Mammary epithelial cell (primary cell): ENCODE data around the gene CNTNAP3B.
"Not testable (repeated sequence)": the region's sequence is repeated elsewhere in the genome, so short reads cannot be mapped to it uniquely, and the experiment has no call there.

ENCODE experiments used
- EZH2 ChIP-seq: IDR thresholded peaks from 2 replicates; pipeline ENCODE4 v1.6.1; 2012; ENCODE audit warnings: low read length, inconsistent platforms, borderline replicate concordance
- TF ChIP-seq, protein P1 (sequence below), 2 donors: IDR thresholded peaks in 1 of 2; conservative IDR thresholded peaks in 1 of 2; 2 replicates each; pipeline ENCODE4 v1.5.1; 2011 to 2012; ENCODE audit warnings: inconsistent platforms in 2 of 2, low read length in 2 of 2, mild to moderate bottlenecking in 2 of 2, control low read depth in 1 of 2, low read depth in 1 of 2; ENCODE audit not compliant: insufficient read depth in 1 of 2; ENCODE audit errors: extremely low read depth in 1 of 2

DNA sequence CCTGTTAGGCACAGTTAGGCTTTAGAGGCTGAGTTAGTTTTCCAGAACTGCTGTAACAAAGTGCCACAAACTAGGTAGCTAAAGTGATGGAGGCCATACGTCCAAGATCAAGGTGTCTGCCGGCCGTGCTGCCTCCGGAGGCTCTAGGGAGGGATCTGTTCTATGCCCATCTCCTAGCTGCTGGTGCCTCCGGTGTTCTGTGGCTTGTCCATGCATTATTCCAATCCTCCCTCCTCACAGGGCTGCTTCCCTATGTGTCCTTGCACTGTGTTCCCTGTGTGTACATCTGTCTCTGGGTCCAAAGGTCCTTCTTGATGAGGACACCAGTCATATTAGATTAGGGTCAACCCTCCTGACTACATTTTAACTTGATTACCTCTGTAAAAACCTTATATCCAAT is 54.4 kb downstream of the CNTNAP3B start:
- TF ChIP-seq, protein P1, sequence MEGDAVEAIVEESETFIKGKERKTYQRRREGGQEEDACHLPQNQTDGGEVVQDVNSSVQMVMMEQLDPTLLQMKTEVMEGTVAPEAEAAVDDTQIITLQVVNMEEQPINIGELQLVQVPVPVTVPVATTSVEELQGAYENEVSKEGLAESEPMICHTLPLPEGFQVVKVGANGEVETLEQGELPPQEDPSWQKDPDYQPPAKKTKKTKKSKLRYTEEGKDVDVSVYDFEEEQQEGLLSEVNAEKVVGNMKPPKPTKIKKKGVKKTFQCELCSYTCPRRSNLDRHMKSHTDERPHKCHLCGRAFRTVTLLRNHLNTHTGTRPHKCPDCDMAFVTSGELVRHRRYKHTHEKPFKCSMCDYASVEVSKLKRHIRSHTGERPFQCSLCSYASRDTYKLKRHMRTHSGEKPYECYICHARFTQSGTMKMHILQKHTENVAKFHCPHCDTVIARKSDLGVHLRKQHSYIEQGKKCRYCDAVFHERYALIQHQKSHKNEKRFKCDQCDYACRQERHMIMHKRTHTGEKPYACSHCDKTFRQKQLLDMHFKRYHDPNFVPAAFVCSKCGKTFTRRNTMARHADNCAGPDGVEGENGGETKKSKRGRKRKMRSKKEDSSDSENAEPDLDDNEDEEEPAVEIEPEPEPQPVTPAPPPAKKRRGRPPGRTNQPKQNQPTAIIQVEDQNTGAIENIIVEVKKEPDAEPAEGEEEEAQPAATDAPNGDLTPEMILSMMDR (conservative IDR thresholded peaks at IDR 0.05 in 1 of 2, IDR thresholded peaks at IDR 0.05 in 1 of 2; ENCODE audit: extremely low read depth in 1 of 2, insufficient read depth in 1 of 2, low read depth in 1 of 2, low read length in 2 of 2) = not testable (repeated sequence)
- not testable (repeated sequence) for TF ChIP-seq EZH2
